Activated T-cell treated with anti-CD3 and anti-CD28 coated beads, Interleukin-2, amount 50 U/mL, for 24 hours (primary cell): ENCODE data around the gene MLF1.

Experiments used
- DNase-seq: peaks from one replicate; pipeline ENCODE4 v3.0.0-alpha.2; 2020
- H3K27ac Mint-ChIP-seq: 2 replicates; pipeline ENCODE4 v1.8.0; 2020; ENCODE audit warnings: mild to moderate bottlenecking, mixed read lengths
- H3K27me3 Mint-ChIP-seq: 2 replicates; pipeline ENCODE4 v1.8.0; 2020; ENCODE audit warnings: mixed read lengths
- H3K36me3 Mint-ChIP-seq: 2 replicates; pipeline ENCODE4 v1.8.0; 2020; ENCODE audit warnings: low read depth, mixed read lengths
- H3K4me1 Mint-ChIP-seq: 2 replicates; pipeline ENCODE4 v1.8.0; 2020; ENCODE audit warnings: low read depth, mixed read lengths
- H3K4me3 Mint-ChIP-seq: 2 replicates; pipeline ENCODE4 v1.8.0; 2020; ENCODE audit warnings: mild to moderate bottlenecking, moderate library complexity, mixed read lengths
- H3K9me3 Mint-ChIP-seq: 2 replicates; pipeline ENCODE4 v1.8.0; 2020; ENCODE audit warnings: mixed read lengths

The MLF1 gene

GRCh38 chr3:158642005-158642404 lies 71.0 kb downstream of the MLF1 start:
- Mint-ChIP-seq H3K36me3 (peaks cover 22% of the 10 kb centered on the region), H3K4me3 (no peak overlapping the region), H3K9me3 (no peaks in the 10 kb centered on the region), H3K27ac (no peak overlapping the region), H3K4me1 (peaks cover 33% of the 10 kb centered on the region), H3K27me3 (no peaks in the 10 kb centered on the region)
- no peak for DNase-seq

GRCh38 chr3:158642474-158643210 lies 71.6 kb downstream of the MLF1 start:
- no peaks in the 10 kb centered on the region for H3K27me3 Mint-ChIP-seq
- DNase-seq = no peak

DNA sequence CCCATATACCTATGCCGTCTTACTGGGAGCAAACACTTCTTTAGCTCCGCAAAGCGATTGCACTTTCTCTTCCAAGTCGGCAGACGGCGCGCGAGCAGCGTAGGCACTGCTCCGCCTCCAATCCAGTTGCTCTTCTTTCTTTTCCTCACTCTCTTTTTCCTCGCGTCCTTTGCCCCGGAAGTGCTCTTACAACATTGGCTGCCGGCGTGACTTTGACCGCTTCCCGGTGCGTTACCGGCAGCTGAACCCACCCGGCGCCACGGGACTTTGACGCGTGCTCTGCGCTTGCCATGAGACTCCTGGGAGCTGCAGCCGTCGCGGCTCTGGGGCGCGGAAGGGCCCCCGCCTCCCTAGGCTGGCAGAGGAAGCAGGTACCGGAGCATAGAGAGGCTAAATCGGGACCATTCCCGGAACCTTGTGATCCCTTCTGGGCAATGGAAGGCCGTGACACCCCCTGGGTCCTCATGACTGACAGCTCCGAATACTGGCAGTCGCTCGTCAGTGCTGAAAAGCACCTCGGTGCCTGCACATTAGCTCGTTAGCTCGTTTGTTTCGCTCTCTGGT lies 73.4 kb downstream of the MLF1 start, which contains the start of gene GFM1:
Gene GFM1, plus strand, starts transcription at position 183 of the 564 bp plus-strand sequence. Its CDS starts 108 bp downstream, at position 291.
- no peaks in the 10 kb centered on the region for H3K27me3 Mint-ChIP-seq
- DNase-seq = peak; percentile 89
- H3K9me3 Mint-ChIP-seq = no peaks in the 10 kb centered on the region
- peaks cover 43% of the 10 kb centered on the region for H3K36me3 Mint-ChIP-seq
- peak within 1 kb of the TSS; percentile 98 for H3K27ac Mint-ChIP-seq
- H3K4me1 Mint-ChIP-seq = peaks cover 49% of the 10 kb centered on the region
- H3K4me3 Mint-ChIP-seq = peak within 1 kb of the TSS; percentile 98

More at GRCh38 chr3:158642474-158643210, 71.6 kb downstream of the MLF1 start:
- H3K36me3 Mint-ChIP-seq = peaks cover 29% of the 10 kb centered on the region
- H3K27ac Mint-ChIP-seq = peak overlapping the region; percentile 53
- no peaks in the 10 kb centered on the region for H3K9me3 Mint-ChIP-seq
- H3K4me3 Mint-ChIP-seq = no peak overlapping the region
- H3K4me1 Mint-ChIP-seq = peaks cover 39% of the 10 kb centered on the region

DNA sequence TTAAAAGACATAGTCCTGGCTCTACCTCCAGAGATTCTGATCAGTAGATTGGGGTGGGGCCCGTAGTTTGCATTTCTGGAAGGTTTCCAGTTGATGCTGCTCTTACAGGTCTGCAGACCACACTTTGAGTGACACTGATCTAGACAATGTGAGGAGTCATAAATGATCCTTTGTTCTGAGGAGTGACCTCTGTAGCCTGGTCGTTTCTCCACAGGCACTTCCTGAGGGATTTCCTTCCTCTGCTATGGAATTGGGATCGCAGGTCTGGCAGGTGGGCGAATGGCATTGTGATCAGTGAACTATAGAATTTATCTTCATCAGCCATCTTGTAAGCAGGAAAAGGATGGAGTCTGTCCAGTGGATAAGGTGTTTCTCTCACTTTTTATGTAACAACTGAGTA lies 78.8 kb downstream of the MLF1 start:
- DNase-seq = no peak
- Mint-ChIP-seq H3K9me3 (no peaks in the 10 kb centered on the region), H3K4me1 (peaks cover 46% of the 10 kb centered on the region), H3K27me3 (no peaks in the 10 kb centered on the region), H3K36me3 (peaks cover 87% of the 10 kb centered on the region), H3K4me3 (no peak overlapping the region), H3K27ac (peak overlapping the region; percentile 56)

DNA sequence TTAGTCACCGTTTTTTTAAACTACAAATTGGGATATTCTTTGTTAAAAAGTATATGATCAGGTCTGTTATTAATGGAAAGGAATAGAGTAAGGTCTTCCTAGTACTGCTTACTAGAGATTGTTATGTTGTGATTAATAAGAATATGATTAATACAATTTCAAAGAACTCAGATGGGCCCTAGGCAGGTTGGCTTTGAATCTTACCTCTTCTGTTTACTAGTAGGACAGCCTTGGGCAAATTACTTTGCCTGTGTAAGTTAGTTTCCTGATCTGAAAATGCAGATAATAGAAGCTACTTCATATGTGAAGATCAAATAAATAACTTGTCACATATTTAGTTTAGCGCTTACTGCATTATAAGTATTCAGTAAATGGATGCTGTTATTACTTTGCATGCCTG lies 80.2 kb downstream of the MLF1 start:
- Mint-ChIP-seq H3K27me3 (no peaks in the 10 kb centered on the region), H3K4me1 (peaks cover 36% of the 10 kb centered on the region), H3K36me3 (peaks cover 91% of the 10 kb centered on the region), H3K4me3 (no peak overlapping the region), H3K9me3 (no peaks in the 10 kb centered on the region), H3K27ac (no peak overlapping the region)
- no peak for DNase-seq

- H3K4me3 Mint-ChIP-seq = no peak overlapping the region
- peaks cover 88% of the 10 kb centered on the region for H3K36me3 Mint-ChIP-seq
- H3K27me3 Mint-ChIP-seq = no peaks in the 10 kb centered on the region
Measured at GRCh38 chr3:158652463-158652862, 81.5 kb downstream of the MLF1 start.

More at GRCh38 chr3:158652463-158652862, 81.5 kb downstream of the MLF1 start:
- Mint-ChIP-seq H3K9me3 (no peaks in the 10 kb centered on the region), H3K4me1 (peaks cover 25% of the 10 kb centered on the region), H3K27ac (no peak overlapping the region)
- no peak for DNase-seq
